HEK293 (cell line): ENCODE measurements around the gene BBX.

Experiments used
- CTCF ChIA-PET: fragments of 350-600 bp; formaldehyde crosslinking; extraction: SDS; loops from one replicate; lab custom pipeline; 2021; ENCODE audit warnings: antibody characterized with exemption; lab: Yijun Ruan, JAX
- POLR2A ChIA-PET: fragments of 300-600 bp; formaldehyde crosslinking; extraction: SDS; loops from one replicate; lab custom pipeline; 2020; ENCODE audit warnings: antibody characterized with exemption, inconsistent platforms; lab: Yijun Ruan, JAX
- H3K27ac ChIP-seq: fragments of 200-500 bp; sonication (Bioruptor generic); 2 replicates; pipeline ENCODE4 v1.5.1; 2014; ENCODE audit warnings: low read depth, low read length, control low read depth, inconsistent platforms; ENCODE audit errors: extremely low read depth
- H3K36me3 ChIP-seq, 2 experiments: fragments of 200-500 bp in 1 of 2; sonication (Bioruptor generic) in 1 of 2; 1 replicate in 1 of 2; 2 replicates in 1 of 2; pipeline ENCODE4 v1.5.1; 2014 to 2017; ENCODE audit warnings: inconsistent platforms in 2 of 2, low read length in 2 of 2; ENCODE audit not compliant: control insufficient read depth in 2 of 2, insufficient read depth in 1 of 2
- H3K4me1 ChIP-seq: fragments of 200-500 bp; sonication (Bioruptor generic); 2 replicates; pipeline ENCODE4 v1.5.1; 2014; ENCODE audit warnings: mild to moderate bottlenecking, low read length, inconsistent platforms; ENCODE audit not compliant: control insufficient read depth, insufficient read depth
- H3K4me3 ChIP-seq: 2 replicates; pipeline ENCODE4 v1.5.1; 2011; ENCODE audit warnings: low read depth, mild to moderate bottlenecking, control low read depth, low read length, moderate library complexity
- H3K9me3 ChIP-seq: fragments of 200-500 bp; sonication (Bioruptor generic); 2 replicates; pipeline ENCODE4 v1.5.1; 2014; ENCODE audit warnings: low read depth, low read length, inconsistent platforms; ENCODE audit not compliant: control insufficient read depth, insufficient read depth
- ELK4 ChIP-seq: IDR thresholded peaks from 2 replicates; pipeline ENCODE4 v1.6.1; 2011; ENCODE audit warnings: mild to moderate bottlenecking, low read depth, low read length, borderline replicate concordance
- GLIS2 ChIP-seq: fragments of 450-650 bp; formaldehyde crosslinking; IDR thresholded peaks from 2 replicates; pipeline ENCODE4 v1.5.1; 2016; ENCODE audit warnings: missing biosample characterization, missing genetic modification characterization
- HOXC10 ChIP-seq: sonication (generic); formaldehyde crosslinking; IDR thresholded peaks from 2 replicates; pipeline ENCODE4 v1.8.1; 2023; ENCODE audit warnings: mild to moderate bottlenecking, missing genetic modification reagents
- MZF1 ChIP-seq: fragments of 450-650 bp; formaldehyde crosslinking; IDR thresholded peaks from 2 replicates; pipeline ENCODE4 v1.5.1; 2017; ENCODE audit warnings: missing biosample characterization, missing genetic modification characterization, borderline replicate concordance
- PATZ1 ChIP-seq: fragments of 450-650 bp; formaldehyde crosslinking; IDR thresholded peaks from 2 replicates; pipeline ENCODE4 v1.5.1; 2016; ENCODE audit warnings: missing biosample characterization, missing genetic modification characterization
- PRDM1 ChIP-seq: fragments of 450-650 bp; formaldehyde crosslinking; IDR thresholded peaks from 2 replicates; pipeline ENCODE4; 2016; ENCODE audit warnings: missing biosample characterization, missing genetic modification characterization
- SALL2 ChIP-seq: fragments of 450-650 bp; formaldehyde crosslinking; IDR thresholded peaks from 2 replicates; pipeline ENCODE4 v1.5.0; 2017; ENCODE audit warnings: missing biosample characterization, mild to moderate bottlenecking, missing genetic modification characterization, borderline replicate concordance
- SETDB1 ChIP-seq: IDR thresholded peaks from one replicate; pipeline ENCODE4 v1.6.1; 2017; ENCODE audit warnings: mild to moderate bottlenecking, low read length, moderate library complexity, mixed read lengths; ENCODE audit not compliant: insufficient read length
- ZBTB17 ChIP-seq: fragments of 450-650 bp; formaldehyde crosslinking; IDR thresholded peaks from 2 replicates; pipeline ENCODE4 v1.5.1; 2016; ENCODE audit warnings: missing biosample characterization, missing genetic modification characterization
- ZBTB20 ChIP-seq: fragments of 450-650 bp; formaldehyde crosslinking; IDR thresholded peaks from 2 replicates; pipeline ENCODE4 v1.5.1; 2016; ENCODE audit warnings: missing biosample characterization, missing genetic modification characterization
- ZNF155 ChIP-seq: fragments of 450-650 bp; formaldehyde crosslinking; IDR thresholded peaks from 2 replicates; pipeline ENCODE4 v1.5.1; 2016; ENCODE audit warnings: missing biosample characterization, missing genetic modification characterization
- ZNF335 ChIP-seq: fragments of 450-650 bp; formaldehyde crosslinking; conservative IDR thresholded peaks from 2 replicates; pipeline ENCODE4 v1.5.1; 2016; ENCODE audit warnings: missing biosample characterization, missing genetic modification characterization
- ZNF366 ChIP-seq: fragments of 450-650 bp; formaldehyde crosslinking; conservative IDR thresholded peaks from 2 replicates; pipeline ENCODE4 v1.5.1; 2016; ENCODE audit warnings: missing biosample characterization, missing genetic modification characterization
- ZNF391 ChIP-seq: fragments of 450-650 bp; formaldehyde crosslinking; IDR thresholded peaks from 2 replicates; pipeline ENCODE4 v1.5.1; 2016; ENCODE audit warnings: low read depth, missing biosample characterization, missing genetic modification characterization, borderline replicate concordance
- ZNF623 ChIP-seq: fragments of 450-650 bp; formaldehyde crosslinking; IDR thresholded peaks from 2 replicates; pipeline ENCODE4 v1.5.1; 2016; ENCODE audit warnings: missing biosample characterization, missing genetic modification characterization
- ZNF658 ChIP-seq: fragments of 450-650 bp; formaldehyde crosslinking; IDR thresholded peaks from 2 replicates; pipeline ENCODE4; 2016; ENCODE audit warnings: missing biosample characterization, missing genetic modification characterization
- ZNF704 ChIP-seq: fragments of 450-650 bp; formaldehyde crosslinking; IDR thresholded peaks from 2 replicates; pipeline ENCODE4 v1.5.1; 2016; ENCODE audit warnings: missing biosample characterization, missing genetic modification characterization
- ZNF747 ChIP-seq: fragments of 450-650 bp; formaldehyde crosslinking; IDR thresholded peaks from 2 replicates; pipeline ENCODE4 v1.5.1; 2016; ENCODE audit warnings: missing biosample characterization, missing genetic modification characterization
- ZNF791 ChIP-seq: fragments of 450-650 bp; formaldehyde crosslinking; IDR thresholded peaks from 2 replicates; pipeline ENCODE4 v1.5.1; 2016; ENCODE audit warnings: missing biosample characterization, missing genetic modification characterization
- ZNF830 ChIP-seq: fragments of 450-650 bp; IDR thresholded peaks from 2 replicates; pipeline ENCODE4 v1.5.0; 2018; ENCODE audit warnings: missing biosample characterization, missing genetic modification characterization, low read depth, mild to moderate bottlenecking, moderate library complexity
- ZNF837 ChIP-seq: fragments of 450-650 bp; formaldehyde crosslinking; IDR thresholded peaks from 2 replicates; pipeline ENCODE4 v1.5.1; 2016; ENCODE audit warnings: missing biosample characterization, missing genetic modification characterization

Gene BBX

GRCh38 chr3:107524841-107525643, 2.3 kb downstream of the BBX start (continued):
- TF ChIP-seq ZNF704 (tag by site-specific recombination) (no peak), ZNF791 (no peak), ZNF830 (no peak), PRDM1 (tag by site-specific recombination) (peak; percentile 42), ELK4 (no peak), SALL2 (tag by site-specific recombination) (no peak), HOXC10 (CRISPR knock-in tag) (no peak), ZNF623 (tag by site-specific recombination) (no peak), GLIS2 (tag by site-specific recombination) (peak; percentile 58; the same call in 1 of the 2 replicates), PATZ1 (tag by site-specific recombination) (no peak), SETDB1 (no peak), ZNF155 (tag by site-specific recombination) (no peak), ZNF837 (tag by site-specific recombination) (no peak), ZNF366 (peak; percentile 88)

DNA sequence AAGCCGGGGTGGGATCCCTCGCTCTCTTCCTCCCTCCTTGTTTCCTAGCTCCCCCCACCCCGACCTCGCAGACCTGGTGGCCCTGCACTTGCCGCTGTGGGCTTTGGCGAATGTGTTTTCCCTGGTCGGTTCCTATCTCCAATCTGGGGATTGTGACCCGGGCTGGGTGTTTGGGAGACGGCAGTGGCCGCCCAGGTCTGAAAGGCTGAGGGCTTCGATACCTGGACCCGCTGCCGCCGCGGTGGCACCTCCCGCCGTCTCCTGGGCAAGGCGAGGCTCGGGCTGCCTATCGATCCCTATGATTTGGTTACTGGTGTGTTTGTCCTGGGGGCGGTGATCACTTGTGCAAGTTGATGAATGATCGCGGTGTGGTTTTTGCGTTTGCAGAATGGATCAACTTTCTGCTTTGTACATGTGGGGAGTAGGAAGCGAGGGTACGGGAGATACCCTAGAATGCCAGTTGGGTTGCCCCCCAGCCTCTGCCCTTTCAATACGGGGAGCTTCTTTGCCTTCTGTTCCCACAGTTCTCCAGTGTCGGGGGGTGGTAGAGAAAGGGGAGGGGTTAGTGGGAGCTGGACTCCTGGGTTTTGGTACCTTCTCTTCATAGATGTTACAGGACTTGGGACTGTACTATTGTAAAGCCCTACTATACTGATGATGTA, 3.0 kb downstream of the BBX start:
- H3K4me3 ChIP-seq, result peak overlapping the region; percentile 88
- POLR2A ChIA-PET, result no interaction called here
- no peaks in the 10 kb centered on the region for H3K4me1 ChIP-seq
- peak overlapping the region; percentile 86; the same call in 1 of the 2 replicates for H3K27ac ChIP-seq
- CTCF ChIA-PET, result no interaction called here
- no peaks in the 10 kb centered on the region for H3K9me3 ChIP-seq
- TF ChIP-seq ZBTB17 (tag by site-specific recombination) (peak; percentile 59), MZF1 (tag by site-specific recombination) (no peak), PATZ1 (tag by site-specific recombination) (peak; percentile 11; the same call in 1 of the 2 replicates), ZNF747 (tag by site-specific recombination) (no peak), ZNF366 (peak; percentile 37; the same call in 1 of the 2 replicates), ZNF335 (tag by site-specific recombination) (peak; percentile 33; the same call in 1 of the 2 replicates), ZNF658 (tag by site-specific recombination) (no peak), ZNF391 (tag by site-specific recombination) (no peak), ZBTB20 (tag by site-specific recombination) (peak; percentile 29; the same call in 1 of the 2 replicates)
- TF ChIP-seq, all 188 proteins: peak for 5
- peaks cover 0 to 26% of the 10 kb centered on the region in 2 experiments; a peak in 2 of 3 replicates for H3K36me3 ChIP-seq
